ENCODE data around the gene MAN1A1. TPM values are rescaled to one million over a fixed set of nuclear protein-coding genes. Genes with fewer than 3 reads are reported as not detected.

MAN1A1 gene
- total and polyA plus RNA-seq, 2 of the 4 experiments (the other 2 are of a cell fraction) = 5.9 to 6.4 TPM

- BruUV-seq (replicated peaks) = no TSS peak
Measured at GRCh38 chr6:119226089-119226488, 123.5 kb downstream of the MAN1A1 start.

More at GRCh38 chr6:119226089-119226488, 123.5 kb downstream of the MAN1A1 start:
- Histone ChIP-seq H2AK5ac (ENCODE audit: low read depth, low read length) (no peak overlapping the region), H3K23ac (ENCODE audit: low read depth, low read length) (no peak overlapping the region), H2AK9ac (replicated peaks; ENCODE audit: low read depth, low read length, poor library complexity) (no peak overlapping the region), H2AFZ (replicated peaks; ENCODE audit: low read length, poor library complexity) (no peak overlapping the region), H3K27me3 (ENCODE audit: control insufficient read depth, insufficient read depth, low read length) (no peaks in the 10 kb centered on the region), H3K18ac (ENCODE audit: low read depth, low read length) (no peak overlapping the region), H4K20me1 (ENCODE audit: insufficient read depth, low read length) (no peaks in the 10 kb centered on the region), H3K79me1 (ENCODE audit: low read depth in 1 of 2, low read length in 2 of 2) (no peaks in the 10 kb centered on the region), H2BK20ac (ENCODE audit: low read depth, low read length) (no peak overlapping the region), H3K4me1 (ENCODE audit: control insufficient read depth, insufficient read depth, low read length) (no peaks in the 10 kb centered on the region), H3K4me3 (ENCODE audit: insufficient read depth, low read depth, low read length) (no peak overlapping the region), H3K36me3 (ENCODE audit: control insufficient read depth, insufficient read depth, low read length) (no peaks in the 10 kb centered on the region), H4K91ac (ENCODE audit: insufficient read depth, low read depth, low read length) (no peak overlapping the region), H4K5ac (ENCODE audit: low read depth, low read length) (no peak overlapping the region), H3K27ac (ENCODE audit: insufficient read depth, low read length) (no peak overlapping the region), H4K8ac (ENCODE audit: low read depth in 2 of 2, low read length in 2 of 2) (no peak overlapping the region), H3K4me2 (ENCODE audit: low read depth, low read length) (no peak overlapping the region), H3K9me3 (ENCODE audit: control insufficient read depth, insufficient read depth, low read length) (no peaks in the 10 kb centered on the region), H3K4ac (ENCODE audit: low read depth, low read length) (no peak overlapping the region), H2BK15ac (ENCODE audit: low read depth, low read length) (no peak overlapping the region), H3K9me1 (ENCODE audit: insufficient read depth, low read length) (no peaks in the 10 kb centered on the region), H3K56ac (ENCODE audit: extremely low read depth, insufficient read depth, low read length) (no peak overlapping the region), H2BK120ac (ENCODE audit: low read depth, low read length) (no peak overlapping the region), H3K9ac (ENCODE audit: low read depth, low read length) (no peak overlapping the region), H2BK5ac (ENCODE audit: low read depth, low read length, poor library complexity, severe bottlenecking) (no peak overlapping the region), H3K14ac (replicated peaks; ENCODE audit: low read depth, low read length) (no peak overlapping the region)
- dilution Hi-C loops (cut with HindIII; ENCODE audit: low sequenced_read_pairs, unreplicated experiment) = no loop called here
- 65% methylated on average over 2 of the region's 4 CpGs; no CpG with 5 or more reads in 1 of the 2 experiments for WGBS, 2 experiments (ENCODE audit: extremely low coverage in 2 of 2, insufficient read length in 1 of 2)
- in situ Hi-C loops (cut with MboI; ENCODE audit: low sequenced_read_pairs) = no loop called here
- ATAC-seq (ENCODE audit: low read depth) (no peak), DNase-seq (no peak)
- ChIA-PET POLR2A (ENCODE audit: unreplicated experiment) (no interaction called here), CTCF (no interaction called here)
- intact Hi-C loops (cut with micrococcal nuclease) = no loop called here
- TF ChIP-seq CHD1 (IDR thresholded peaks at IDR 0.05; ENCODE audit: low read depth, low read length) = no peak
- no peak for TF ChIP-seq RAD21 (IDR thresholded peaks at IDR 0.05; ENCODE audit: low read length)
- no peak for TF ChIP-seq MAFK (IDR thresholded peaks at IDR 0.05; ENCODE audit: low read depth, low read length)
- no peak for TF ChIP-seq SMC3 (IDR thresholded peaks at IDR 0.05; ENCODE audit: low read depth, low read length)
- no peak for TF ChIP-seq POLR2A (IDR thresholded peaks at IDR 0.05; ENCODE audit: low read depth, low read length)
- TF ChIP-seq RCOR1 (IDR thresholded peaks at IDR 0.05; ENCODE audit: insufficient replicate concordance, low read length) = no peak
- TF ChIP-seq, protein P1, sequence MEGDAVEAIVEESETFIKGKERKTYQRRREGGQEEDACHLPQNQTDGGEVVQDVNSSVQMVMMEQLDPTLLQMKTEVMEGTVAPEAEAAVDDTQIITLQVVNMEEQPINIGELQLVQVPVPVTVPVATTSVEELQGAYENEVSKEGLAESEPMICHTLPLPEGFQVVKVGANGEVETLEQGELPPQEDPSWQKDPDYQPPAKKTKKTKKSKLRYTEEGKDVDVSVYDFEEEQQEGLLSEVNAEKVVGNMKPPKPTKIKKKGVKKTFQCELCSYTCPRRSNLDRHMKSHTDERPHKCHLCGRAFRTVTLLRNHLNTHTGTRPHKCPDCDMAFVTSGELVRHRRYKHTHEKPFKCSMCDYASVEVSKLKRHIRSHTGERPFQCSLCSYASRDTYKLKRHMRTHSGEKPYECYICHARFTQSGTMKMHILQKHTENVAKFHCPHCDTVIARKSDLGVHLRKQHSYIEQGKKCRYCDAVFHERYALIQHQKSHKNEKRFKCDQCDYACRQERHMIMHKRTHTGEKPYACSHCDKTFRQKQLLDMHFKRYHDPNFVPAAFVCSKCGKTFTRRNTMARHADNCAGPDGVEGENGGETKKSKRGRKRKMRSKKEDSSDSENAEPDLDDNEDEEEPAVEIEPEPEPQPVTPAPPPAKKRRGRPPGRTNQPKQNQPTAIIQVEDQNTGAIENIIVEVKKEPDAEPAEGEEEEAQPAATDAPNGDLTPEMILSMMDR (conservative IDR thresholded peaks at IDR 0.05; ENCODE audit: low read depth, low read length) = no peak
- TF ChIP-seq NFE2L2 (IDR thresholded peaks at IDR 0.05; ENCODE audit: low read depth, low read length) = no peak
- no peak for TF ChIP-seq MXI1 (IDR thresholded peaks at IDR 0.05; ENCODE audit: borderline replicate concordance, low read depth, low read length)
- no peak for TF ChIP-seq FOS (IDR thresholded peaks at IDR 0.05; ENCODE audit: low read depth, low read length)
- no peak for TF ChIP-seq USF2 (IDR thresholded peaks at IDR 0.05; ENCODE audit: low read depth, low read length)
- TF ChIP-seq BHLHE40 (IDR thresholded peaks at IDR 0.05; ENCODE audit: low read depth, low read length) = no peak
- no peak for TF ChIP-seq ELK1 (IDR thresholded peaks at IDR 0.05; ENCODE audit: borderline replicate concordance, low read depth, low read length)
